Body of pancreas (tissue), 4 donors: ENCODE measurements around the gene PRKAG2.

Experiments
- CTCF ChIP-seq, 7 experiments: fragments of 450-650 bp in 4 of 7; fragments of 200-600 bp in 3 of 7; sonication (generic) in 3 of 7; IDR thresholded peaks; one replicate each; pipeline ENCODE4 v1.5.1; 2016 to 2019; ENCODE audit warnings: antibody characterized with exemption in 7 of 7
- POLR2A ChIP-seq, 3 donors: fragments of 450-650 bp; IDR thresholded peaks; one replicate each; pipeline ENCODE4 v1.6.1; 2016; ENCODE audit warnings: antibody characterized with exemption in 3 of 3, mild to moderate bottlenecking in 2 of 3

- TF ChIP-seq CTCF (IDR thresholded peaks at IDR 0.05) (no peak), POLR2A (IDR thresholded peaks at IDR 0.05) (no peak)
Observed at GRCh38 chr7:151652111-151652510, 224.8 kb downstream of the PRKAG2 start.
